ENCODE results near the gene NCOA7. TPM values are rescaled to one million over a fixed set of nuclear protein-coding genes. Genes with fewer than 3 reads are reported as not detected.

The NCOA7 gene
- total and polyA plus RNA-seq, 9 of the 15 experiments (the other 6 are each of a cell fraction or from before 2014, with no cell fraction given): 5.8 to 14.6 (median 9.3) TPM

- TF ChIP-seq REST (IDR thresholded peaks at IDR 0.05; ENCODE audit: borderline replicate concordance) (peak; percentile 35; the same call in 1 of the 2 replicates), REST (CRISPR knock-in tag; IDR thresholded peaks at IDR 0.05; ENCODE audit: low read depth) (no peak), MCM3 (IDR thresholded peaks at IDR 0.05) (no peak), MCM2 (IDR thresholded peaks at IDR 0.05; ENCODE audit: low read depth) (no peak), RAD51 (IDR thresholded peaks at IDR 0.05; ENCODE audit: borderline replicate concordance, low read depth) (no peak), SFPQ (IDR thresholded peaks at IDR 0.05; ENCODE audit: low read depth, low read length) (no peak), CBX3 (IDR thresholded peaks at IDR 0.05; ENCODE audit: borderline replicate concordance in 1 of 2, low read length in 2 of 2) (peak in 1 of 2 experiments; percentile 26; a peak in 1 of 3 replicates), ZNF740 (CRISPR knock-in tag; IDR thresholded peaks at IDR 0.05) (peak; percentile 49), ZNF740 (tag; IDR thresholded peaks at IDR 0.05) (no peak), RAD21 (CRISPR knock-in tag; conservative IDR thresholded peaks at IDR 0.05 in 1 of 2, IDR thresholded peaks at IDR 0.05 in 1 of 2) (peak; percentile 8 to 59; a peak in 2 of 4 replicates), HCFC1 (IDR thresholded peaks at IDR 0.05; ENCODE audit: low read depth, low read length) (no peak), EP400 (IDR thresholded peaks at IDR 0.05) (no peak)
These were observed 162.2 kb downstream of the NCOA7 start (continued) for GRCh38 chr6:125952764-125953501.
